HepG2 (cell line): ENCODE data around the gene MSI2. TPM values are rescaled to one million over a fixed set of nuclear protein-coding genes. Genes with fewer than 3 reads are reported as not detected.

Experiments
- CBX5 ChIP-seq: sonication (generic); formaldehyde crosslinking; IDR thresholded peaks from 2 replicates; pipeline ENCODE4 v1.4.0; 2020; ENCODE audit warnings: missing genetic modification reagents, borderline replicate concordance
- DMAP1 ChIP-seq: IDR thresholded peaks from 2 replicates; pipeline ENCODE4 v1.6.1; 2016
- ELF4 ChIP-seq: sonication (generic); formaldehyde crosslinking; IDR thresholded peaks from 2 replicates; pipeline ENCODE4 v1.5.0; 2020; ENCODE audit warnings: missing genetic modification reagents, mild to moderate bottlenecking, moderate library complexity, borderline replicate concordance
- EZH2 ChIP-seq: conservative IDR thresholded peaks from 2 replicates; pipeline ENCODE4 v1.6.1; 2012; ENCODE audit warnings: mild to moderate bottlenecking, low read depth, low read length, moderate library complexity
- GATAD1 ChIP-seq: IDR thresholded peaks from 2 replicates; pipeline ENCODE4 v1.6.1; 2016; ENCODE audit warnings: missing genetic modification reagents, missing compliant biosample characterization
- KDM4B ChIP-seq: sonication (generic); formaldehyde crosslinking; IDR thresholded peaks from 2 replicates; pipeline ENCODE4 v1.4.0; 2020; ENCODE audit warnings: missing genetic modification reagents
- NFKB2 ChIP-seq: sonication (generic); formaldehyde crosslinking; IDR thresholded peaks from 2 replicates; pipeline ENCODE4 v1.4.0; 2020; ENCODE audit warnings: missing genetic modification reagents, borderline replicate concordance
- PHB2 ChIP-seq: fragments of 450-650 bp; IDR thresholded peaks from 2 replicates; pipeline ENCODE4 v1.6.1; 2018; ENCODE audit not compliant: partially characterized antibody
- SIX4 ChIP-seq: sonication (generic); formaldehyde crosslinking; IDR thresholded peaks from 2 replicates; pipeline ENCODE4 v1.4.0; 2020; ENCODE audit warnings: missing genetic modification reagents
- SP4 ChIP-seq: sonication (generic); formaldehyde crosslinking; IDR thresholded peaks from 2 replicates; pipeline ENCODE4 v1.8.1; 2023; ENCODE audit warnings: mild to moderate bottlenecking, missing genetic modification reagents
- SSRP1 ChIP-seq: IDR thresholded peaks from 2 replicates; pipeline ENCODE4 v1.6.1; 2016; ENCODE audit warnings: control low read depth
- SYNCRIP ChIP-seq: fragments of 200-400 bp; formaldehyde crosslinking; IDR thresholded peaks from 2 replicates; pipeline ENCODE4 v1.6.1; 2018; ENCODE audit warnings: mild to moderate bottlenecking, low read depth, low read length; ENCODE audit not compliant: insufficient read depth
- TFAP4 ChIP-seq: sonication (generic); IDR thresholded peaks from 2 replicates; pipeline ENCODE4 v1.6.1; 2016; ENCODE audit warnings: low read depth, borderline replicate concordance
- ZBTB26 ChIP-seq: IDR thresholded peaks from 2 replicates; pipeline ENCODE4 v1.6.1; 2016; ENCODE audit warnings: missing compliant biosample characterization, missing genetic modification reagents, borderline replicate concordance
- ZFP82 ChIP-seq: sonication (generic); formaldehyde crosslinking; IDR thresholded peaks from 2 replicates; pipeline ENCODE4 v1.5.1; 2020; ENCODE audit warnings: mild to moderate bottlenecking, missing genetic modification reagents, borderline replicate concordance
- ZNF232 ChIP-seq: sonication (generic); formaldehyde crosslinking; IDR thresholded peaks from 2 replicates; pipeline ENCODE4 v1.4.0; 2020; ENCODE audit warnings: missing genetic modification reagents, borderline replicate concordance
- ZNF292 ChIP-seq: sonication (generic); formaldehyde crosslinking; IDR thresholded peaks from 2 replicates; pipeline ENCODE4 v1.8.1; 2022; ENCODE audit warnings: mild to moderate bottlenecking, low read depth, missing genetic modification reagents, borderline replicate concordance
- ZNF331 ChIP-seq: sonication (generic); formaldehyde crosslinking; IDR thresholded peaks from 2 replicates; pipeline ENCODE4 v1.4.0; 2020; ENCODE audit warnings: missing genetic modification reagents
- ZNF670 ChIP-seq: sonication (generic); formaldehyde crosslinking; IDR thresholded peaks from 2 replicates; pipeline ENCODE4 v1.8.0; 2022; ENCODE audit warnings: mild to moderate bottlenecking, missing genetic modification reagents, borderline replicate concordance
- ZNF816 ChIP-seq: sonication (generic); formaldehyde crosslinking; IDR thresholded peaks from 2 replicates; pipeline ENCODE4 v1.8.0; 2022; ENCODE audit warnings: missing genetic modification reagents, mild to moderate bottlenecking, borderline replicate concordance
- polyA plus RNA-seq, 8 experiments: library from polyadenylated mRNA; depleted of rRNA in 3 of 8; stranded (reverse) in 7 of 8; unstranded in 1 of 8; fragments of >200 nt; fragmentation: Illumina TruSeq in 4 of 8; extraction: Trizol in 4 of 8; gene quantifications; 2 replicates each; pipeline versions ENCODE4 v1.2.1 to v1.2.3, GENCODE V29; 2011 to 2016; ENCODE audit warnings: low read depth in 4 of 8, missing spikeins in 1 of 8, mixed read lengths in 1 of 8; ENCODE audit not compliant: insufficient read depth in 1 of 8
- total RNA-seq, 5 experiments: library from RNA; depleted of rRNA; stranded (reverse); fragments of >200 nt; fragmentation: Illumina TruSeq; extraction: Trizol; gene quantifications; 2 replicates each; pipeline ENCODE4 v1.2.3, GENCODE V29; 2016; ENCODE audit warnings: low read depth in 1 of 5

MSI2 gene
- total and polyA plus RNA-seq, 2 of the 13 experiments (the other 11 are each of a cell fraction or from before 2014, with no cell fraction given) = 77.5 to 78.4 TPM

GRCh38 chr17:57517632-57518456, 261.5 kb downstream of the MSI2 start (continued):
- peak; percentile 65 for TF ChIP-seq TFAP4
- peak; percentile 74; the same call in 1 of the 2 replicates for TF ChIP-seq SIX4 (CRISPR knock-in tag)
- 0 out of 2 replicates have a peak, but pooled peaks have one; percentile 37 for TF ChIP-seq NFKB2
- peak; percentile 92 for TF ChIP-seq ZNF292 (CRISPR knock-in tag)
- peak; percentile 74 for TF ChIP-seq GATAD1 (CRISPR knock-in tag)
- TF ChIP-seq KDM4B (CRISPR knock-in tag) = peak; percentile 68; the same call in 1 of the 2 replicates
- TF ChIP-seq SSRP1 = peak; percentile 82; the same call in 1 of the 2 replicates
- TF ChIP-seq PHB2 = no peak
- peak; percentile 41; the same call in 1 of the 2 replicates for TF ChIP-seq ZNF670 (CRISPR knock-in tag)
- peak; percentile 87 for TF ChIP-seq DMAP1 (CRISPR knock-in tag)
- peak; percentile 93 for TF ChIP-seq ZNF331 (CRISPR knock-in tag)
- peak; percentile 6; the same call in 1 of the 2 replicates for TF ChIP-seq SP4 (CRISPR knock-in tag)
- TF ChIP-seq ZNF232 = no peak
- no peak; the same call in 1 of the 2 replicates for TF ChIP-seq ZNF816
- TF ChIP-seq EZH2 = no peak
- 0 out of 2 replicates have a peak, but pooled peaks have one; percentile 60 for TF ChIP-seq ZFP82
- TF ChIP-seq SYNCRIP = no peak
- no peak; the same call in 1 of the 2 replicates for TF ChIP-seq ELF4
- peak; percentile 96 for TF ChIP-seq CBX5
- peak; percentile 53; the same call in 1 of the 2 replicates for TF ChIP-seq ZBTB26
